Trophoblast cell (in vitro differentiated cells and primary cell): Measurements from ENCODE around the gene ANKRD33B.

Source experiments
- DNase-seq, 2 donors: peaks; one replicate each; pipeline ENCODE4 v3.0.0-alpha.2; 2016
- H2AFZ ChIP-seq: 2 replicates; pipeline ENCODE4 v1.6.1; 2013; ENCODE audit warnings: low read length, moderate library complexity, mild to moderate bottlenecking; ENCODE audit not compliant: insufficient read depth, poor library complexity
- H2AK5ac ChIP-seq: 2 replicates; pipeline ENCODE4 v1.6.1; 2013; ENCODE audit warnings: mild to moderate bottlenecking, low read length
- H2BK120ac ChIP-seq: 2 replicates; pipeline ENCODE4 v1.6.1; 2013; ENCODE audit warnings: low read length, mild to moderate bottlenecking, moderate library complexity; ENCODE audit not compliant: insufficient read depth, poor library complexity
- H2BK12ac ChIP-seq: 2 replicates; pipeline ENCODE4 v1.6.1; 2013; ENCODE audit warnings: mild to moderate bottlenecking, low read length, moderate library complexity
- H2BK5ac ChIP-seq: 2 replicates; pipeline ENCODE4 v1.6.1; 2013; ENCODE audit warnings: low read length, low read depth, moderate library complexity, mild to moderate bottlenecking; ENCODE audit not compliant: poor library complexity
- H3K14ac ChIP-seq: 2 replicates; pipeline ENCODE4 v1.6.1; 2013; ENCODE audit warnings: mild to moderate bottlenecking, low read length
- H3K18ac ChIP-seq: 2 replicates; pipeline ENCODE4 v1.6.1; 2013; ENCODE audit warnings: mild to moderate bottlenecking, low read length
- H3K23ac ChIP-seq: 2 replicates; pipeline ENCODE4 v1.6.1; 2013; ENCODE audit warnings: low read length
- H3K27ac ChIP-seq: 2 replicates; pipeline ENCODE4 v1.5.1; 2013; ENCODE audit warnings: low read depth, mild to moderate bottlenecking, inconsistent platforms, low read length, moderate library complexity
- H3K27me3 ChIP-seq: 2 replicates; pipeline ENCODE4 v1.6.1; 2013; ENCODE audit warnings: inconsistent platforms, mild to moderate bottlenecking, low read length, moderate library complexity; ENCODE audit not compliant: insufficient read depth
- H3K36me3 ChIP-seq, 2 experiments: 1 replicate in 1 of 2; 2 replicates in 1 of 2; pipeline ENCODE4 v1.6.1; 2013; ENCODE audit warnings: low read length in 2 of 2, mild to moderate bottlenecking in 2 of 2, moderate library complexity in 1 of 2; ENCODE audit not compliant: insufficient read depth in 2 of 2, control insufficient read depth in 1 of 2
- H3K4ac ChIP-seq: 2 replicates; pipeline ENCODE4 v1.6.1; 2013; ENCODE audit warnings: low read depth, mild to moderate bottlenecking, low read length, moderate library complexity
- H3K4me1 ChIP-seq, 2 experiments: 1 replicate in 1 of 2; 2 replicates in 1 of 2; pipeline ENCODE4 v1.6.1; 2013; ENCODE audit warnings: low read length in 2 of 2, mild to moderate bottlenecking in 2 of 2, moderate library complexity in 1 of 2; ENCODE audit not compliant: insufficient read depth in 2 of 2, control insufficient read depth in 1 of 2
- H3K4me2 ChIP-seq: 2 replicates; pipeline ENCODE4 v1.6.1; 2013; ENCODE audit warnings: inconsistent platforms, mild to moderate bottlenecking, low read length, moderate library complexity
- H3K4me3 ChIP-seq: 2 replicates; pipeline ENCODE4 v1.5.1; 2013; ENCODE audit warnings: mild to moderate bottlenecking, low read depth, low read length, inconsistent platforms
- H3K79me1 ChIP-seq: one replicate; pipeline ENCODE4 v1.6.1; 2013; ENCODE audit warnings: low read length
- H3K79me2 ChIP-seq: 2 replicates; pipeline ENCODE4 v1.6.1; 2013; ENCODE audit warnings: low read length, mild to moderate bottlenecking; ENCODE audit not compliant: control insufficient read depth, insufficient read depth, poor library complexity
- H3K9ac ChIP-seq: 2 replicates; pipeline ENCODE4 v1.6.1; 2013; ENCODE audit warnings: mild to moderate bottlenecking, low read length
- H3K9me3 ChIP-seq: 2 replicates; pipeline ENCODE4 v1.6.1; 2013; ENCODE audit warnings: low read depth, mild to moderate bottlenecking, control low read depth, inconsistent platforms, low read length; ENCODE audit not compliant: insufficient read depth
- H4K12ac ChIP-seq: 2 replicates; pipeline ENCODE4 v1.6.1; 2013; ENCODE audit warnings: low read depth, mild to moderate bottlenecking, low read length, moderate library complexity
- H4K8ac ChIP-seq: 2 replicates; pipeline ENCODE4 v1.6.1; 2013; ENCODE audit warnings: low read depth, mild to moderate bottlenecking, low read length, moderate library complexity
- H4K91ac ChIP-seq: one replicate; pipeline ENCODE4 v1.6.1; 2013; ENCODE audit warnings: low read depth, mild to moderate bottlenecking, low read length, moderate library complexity
- WGBS: extraction: QIAGEN DNeasy Blood & Tissue Kit; methylation state at CpG from one replicate; pipeline ENCODE4 v1.1.7; 2013; ENCODE audit warnings: missing lambda C conversion rate; ENCODE audit not compliant: insufficient read length, insufficient coverage; ENCODE audit errors: extremely low coverage; 5-methylcytosine and 5-hydroxymethylcytosine counted together

Gene ANKRD33B

DNA sequence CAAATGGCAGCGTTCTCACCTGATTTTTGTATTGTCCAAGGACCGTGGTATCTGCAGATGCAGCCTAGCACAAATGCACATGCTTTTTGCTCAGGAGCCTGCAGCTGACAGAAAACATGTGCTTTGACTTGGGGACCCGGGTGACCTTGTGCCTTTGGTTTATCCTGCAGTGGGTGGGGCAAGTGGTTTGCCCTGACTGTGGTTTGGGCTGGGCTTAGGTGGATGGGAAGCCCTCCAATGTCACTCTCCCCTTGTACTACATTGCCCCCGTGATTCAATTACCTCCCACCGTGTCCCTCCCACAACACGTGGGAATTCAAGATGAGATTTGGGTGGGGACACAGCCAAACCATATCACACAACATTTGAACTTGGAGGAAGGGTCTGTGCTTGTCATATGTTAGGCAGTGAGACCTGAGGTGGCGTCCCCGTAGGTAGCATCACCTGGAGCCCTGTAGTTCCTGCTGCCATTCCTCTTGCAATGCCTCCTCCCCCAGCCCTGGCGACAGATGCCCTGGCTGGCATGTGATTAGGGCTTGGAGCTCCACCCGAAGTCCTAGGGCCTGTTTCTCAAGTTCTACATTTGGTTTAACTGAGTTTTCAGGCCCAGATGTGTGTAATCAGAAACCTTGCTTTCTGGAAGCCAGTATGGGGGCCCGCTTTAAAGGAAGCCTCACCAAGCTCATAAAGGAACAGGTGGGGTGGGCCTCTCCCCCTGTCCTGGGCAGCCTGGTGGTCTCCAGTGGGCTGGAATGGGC lies 2.1 kb downstream of the ANKRD33B start:
- H3K4me1 ChIP-seq = peaks cover 37 to 43% of the 10 kb centered on the region in 2 experiments
- no peak overlapping the region for H2AK5ac ChIP-seq
- H3K9me3 ChIP-seq = no peaks in the 10 kb centered on the region
- peak overlapping the region; percentile 50 for H3K9ac ChIP-seq
- H2BK120ac ChIP-seq = no peak overlapping the region
- H3K23ac ChIP-seq = no peak overlapping the region
- no peaks in the 10 kb centered on the region for H3K27me3 ChIP-seq
- peak overlapping the region; percentile 33 for H3K4me3 ChIP-seq
- no peak overlapping the region for H4K8ac ChIP-seq
- H2BK5ac ChIP-seq = no peak overlapping the region
- H3K4ac ChIP-seq = peak overlapping the region; percentile 8
- no peaks in the 10 kb centered on the region for H3K36me3 ChIP-seq
- no peak overlapping the region for H2AFZ ChIP-seq
- no peak overlapping the region for H3K27ac ChIP-seq
- H2BK12ac ChIP-seq = no peak overlapping the region
- no peak overlapping the region for H4K91ac ChIP-seq
- peaks cover 16% of the 10 kb centered on the region for H3K79me2 ChIP-seq
- no peak for DNase-seq
- WGBS = no CpG with 5 or more reads among the region's 11 CpGs
- no peak overlapping the region for H3K14ac ChIP-seq
- peaks cover 29% of the 10 kb centered on the region for H3K79me1 ChIP-seq
- H3K4me2 ChIP-seq = peak overlapping the region; percentile 84
- H4K12ac ChIP-seq = no peak overlapping the region
- no peak overlapping the region for H3K18ac ChIP-seq

DNA sequence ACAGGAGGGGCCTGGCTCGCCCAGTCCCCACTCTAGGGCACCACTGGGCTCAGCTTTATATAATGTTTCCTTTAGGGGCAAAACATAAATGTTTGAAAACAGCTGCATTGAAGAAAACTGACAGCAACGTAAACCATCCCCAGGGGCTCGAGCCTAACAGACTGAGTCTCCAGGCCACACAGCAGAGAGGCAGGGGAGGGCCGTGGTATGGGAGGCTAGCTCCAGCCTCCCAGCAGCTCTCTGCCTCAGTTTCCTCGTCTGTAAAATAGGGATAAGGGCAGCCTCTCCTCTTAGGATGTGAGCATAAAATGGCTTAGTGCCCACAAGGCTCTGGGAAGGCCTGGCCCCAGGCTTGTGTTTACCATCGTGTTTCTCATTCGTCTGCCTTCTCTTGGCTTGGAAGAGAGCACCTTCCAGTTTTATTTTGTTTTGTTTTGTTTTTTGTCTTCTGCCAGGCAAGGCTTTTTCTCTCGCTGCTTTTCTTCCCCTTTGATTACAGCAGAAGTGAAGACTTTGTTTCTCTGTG lies 2.7 kb downstream of the ANKRD33B start:
- H2AFZ ChIP-seq = no peak overlapping the region
- no CpG with 5 or more reads among the region's 8 CpGs for WGBS
- no peaks in the 10 kb centered on the region for H3K27me3 ChIP-seq
- H3K79me2 ChIP-seq = peaks cover 16% of the 10 kb centered on the region
- H3K9me3 ChIP-seq = no peaks in the 10 kb centered on the region
- no peak overlapping the region for H2BK12ac ChIP-seq
- peak overlapping the region; percentile 8 for H3K4ac ChIP-seq
- peak overlapping the region; percentile 84 for H3K4me2 ChIP-seq
- no peak overlapping the region for H2BK120ac ChIP-seq
- no peak overlapping the region for H3K14ac ChIP-seq
- no peak overlapping the region for H3K18ac ChIP-seq
- H3K36me3 ChIP-seq = no peaks in the 10 kb centered on the region
- H4K8ac ChIP-seq = no peak overlapping the region
- H3K27ac ChIP-seq = no peak overlapping the region
- DNase-seq = no peak
- H4K91ac ChIP-seq = no peak overlapping the region
- H4K12ac ChIP-seq = no peak overlapping the region
- peaks cover 29% of the 10 kb centered on the region for H3K79me1 ChIP-seq
- H3K23ac ChIP-seq = no peak overlapping the region
- no peak overlapping the region for H2BK5ac ChIP-seq
- H3K4me1 ChIP-seq = peaks cover 37 to 43% of the 10 kb centered on the region in 2 experiments
- H2AK5ac ChIP-seq = no peak overlapping the region
- H3K9ac ChIP-seq = no peak overlapping the region
- no peak overlapping the region for H3K4me3 ChIP-seq

DNA sequence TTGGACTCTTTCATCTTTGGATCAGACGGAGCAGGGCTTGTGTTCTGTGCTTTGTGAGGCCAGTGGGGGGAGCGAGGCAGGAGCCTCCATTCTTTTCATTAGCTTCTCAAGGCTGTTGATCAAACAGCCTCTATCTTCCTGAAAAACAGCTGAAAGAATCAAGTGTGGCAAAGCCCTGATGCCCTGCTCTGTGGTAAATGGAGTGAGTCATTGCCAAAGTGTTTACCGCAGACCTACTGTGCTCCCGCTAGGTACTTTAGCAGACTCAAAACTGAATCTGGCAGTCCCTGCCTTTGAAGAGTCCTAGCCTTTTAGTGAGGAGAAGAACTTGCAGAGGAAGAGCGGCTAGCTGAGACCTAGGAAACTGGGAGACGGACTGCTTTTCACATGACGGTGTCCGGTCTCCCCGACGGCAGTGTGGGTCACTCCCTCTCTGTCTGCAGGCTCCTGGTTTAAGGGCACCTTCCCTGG lies 3.3 kb downstream of the ANKRD33B start:
- H2AFZ ChIP-seq = no peak overlapping the region
- H3K4me1 ChIP-seq = peaks cover 37 to 43% of the 10 kb centered on the region in 2 experiments
- peak overlapping the region; percentile 1 for H3K4me2 ChIP-seq
- H4K12ac ChIP-seq = no peak overlapping the region
- no peaks in the 10 kb centered on the region for H3K27me3 ChIP-seq
- H2BK120ac ChIP-seq = peak overlapping the region; percentile 1
- peak overlapping the region; percentile 7 for H4K8ac ChIP-seq
- no peak overlapping the region for H3K23ac ChIP-seq
- peaks cover 0 to 2% of the 10 kb centered on the region in 2 experiments for H3K36me3 ChIP-seq
- peaks cover 16% of the 10 kb centered on the region for H3K79me2 ChIP-seq
- H3K9ac ChIP-seq = no peak overlapping the region
- H3K9me3 ChIP-seq = no peaks in the 10 kb centered on the region
- peak overlapping the region; percentile 46 for H3K14ac ChIP-seq
- peak overlapping the region; percentile 19 for H3K27ac ChIP-seq
- H3K18ac ChIP-seq = peak overlapping the region; percentile 40
- no peak overlapping the region for H2AK5ac ChIP-seq
- no peak for DNase-seq
- no peak overlapping the region for H3K4me3 ChIP-seq
- peak overlapping the region; percentile 8 for H4K91ac ChIP-seq
- peak overlapping the region; percentile 9 for H2BK12ac ChIP-seq
- peak overlapping the region; percentile 31 for H2BK5ac ChIP-seq
- WGBS = no CpG with 5 or more reads among the region's 10 CpGs
- no peak overlapping the region for H3K4ac ChIP-seq
- H3K79me1 ChIP-seq = peaks cover 29% of the 10 kb centered on the region

DNA sequence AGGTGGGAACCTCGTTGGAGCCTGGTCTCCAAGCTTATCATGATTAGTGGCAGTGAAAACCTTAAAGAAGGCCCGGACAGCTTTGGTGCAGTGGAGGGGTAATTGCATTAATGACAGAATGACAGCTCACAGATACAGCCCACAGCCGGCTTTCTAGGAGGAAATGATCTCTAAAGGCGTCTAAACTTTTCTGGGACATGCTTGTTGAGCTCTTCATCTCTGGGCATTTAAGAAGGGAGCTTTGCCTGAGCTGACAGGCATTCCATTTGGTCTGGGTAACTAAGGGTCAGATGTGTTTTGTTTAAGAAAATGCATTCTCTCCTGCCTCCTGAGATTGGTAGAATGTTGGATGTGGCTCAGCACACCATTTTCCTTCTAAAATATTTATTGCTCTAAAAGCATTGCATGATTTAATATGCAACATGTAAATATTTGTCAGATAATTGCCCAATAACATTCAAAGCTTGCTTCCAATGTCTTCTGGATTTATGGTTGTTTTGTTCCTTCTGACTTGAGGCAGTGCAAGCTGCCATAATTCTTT lies 4.0 kb downstream of the ANKRD33B start:
- DNase-seq = peak in 1 of 2 donors; percentile 49
- Histone ChIP-seq H3K9ac (no peak overlapping the region), H3K79me1 (peaks cover 22% of the 10 kb centered on the region), H2AK5ac (no peak overlapping the region), H3K4me1 (peaks cover 33 to 43% of the 10 kb centered on the region in 2 experiments), H4K91ac (no peak overlapping the region), H3K79me2 (peaks cover 18% of the 10 kb centered on the region), H2BK12ac (no peak overlapping the region), H3K23ac (no peak overlapping the region), H2AFZ (no peak overlapping the region), H4K8ac (no peak overlapping the region), H2BK5ac (no peak overlapping the region), H3K36me3 (peaks cover 2 to 4% of the 10 kb centered on the region in 2 experiments), H3K4me3 (no peak overlapping the region), H3K27me3 (no peaks in the 10 kb centered on the region), H4K12ac (no peak overlapping the region), H3K4ac (no peak overlapping the region), H3K9me3 (no peaks in the 10 kb centered on the region), H3K14ac (no peak overlapping the region), H2BK120ac (no peak overlapping the region), H3K4me2 (peak overlapping the region; percentile 8), H3K18ac (no peak overlapping the region), H3K27ac (peak overlapping the region; percentile 22)
- no CpG with 5 or more reads among the region's 4 CpGs for WGBS
